T follicular helper cell (primary cell): ENCODE measurements around the gene TENM4.

Source experiments
- DNase-seq: peaks from one replicate; pipeline ENCODE4 v3.0.0-alpha.2; 2020; ENCODE audit warnings: low read depth

Gene TENM4

GRCh38 chr11:79390477-79390876 is 50.4 kb downstream of the TENM4 start:
- DNase-seq, result no peak

GRCh38 chr11:79388201-79388600 is 52.6 kb downstream of the TENM4 start:
- no peak for DNase-seq

GRCh38 chr11:79383874-79384273 is 57.0 kb downstream of the TENM4 start:
- DNase-seq, result no peak

GRCh38 chr11:79382301-79383050 is 58.4 kb downstream of the TENM4 start:
- no peak for DNase-seq

- no peak for DNase-seq
These were observed 59.8 kb downstream of the TENM4 start for GRCh38 chr11:79381036-79381435.

GRCh38 chr11:79377406-79377805 is 63.4 kb downstream of the TENM4 start:
- no peak for DNase-seq

GRCh38 chr11:79375818-79376550 is 64.8 kb downstream of the TENM4 start:
- DNase-seq, result no peak

GRCh38 chr11:79374727-79375126 is 66.1 kb downstream of the TENM4 start:
- DNase-seq, result no peak

- no peak for DNase-seq
These were observed 69.1 kb downstream of the TENM4 start for GRCh38 chr11:79371724-79372123.

- no peak for DNase-seq
These were observed 69.7 kb downstream of the TENM4 start for GRCh38 chr11:79371152-79371551.

GRCh38 chr11:79369055-79369454 is 71.8 kb downstream of the TENM4 start:
- DNase-seq, result no peak

- no peak for DNase-seq
These were observed 73.0 kb downstream of the TENM4 start for GRCh38 chr11:79367844-79368243.

- DNase-seq, result no peak
These were observed 74.6 kb downstream of the TENM4 start for GRCh38 chr11:79366218-79366617.

- no peak for DNase-seq
These were observed 76.9 kb downstream of the TENM4 start for GRCh38 chr11:79363861-79364378.

GRCh38 chr11:79363256-79363655 is 77.6 kb downstream of the TENM4 start:
- DNase-seq, result no peak

- no peak for DNase-seq
These were observed 78.0 kb downstream of the TENM4 start for GRCh38 chr11:79362821-79363220.

GRCh38 chr11:79362206-79362757 is 78.5 kb downstream of the TENM4 start:
- no peak for DNase-seq

GRCh38 chr11:79358258-79358657 is 82.6 kb downstream of the TENM4 start:
- no peak for DNase-seq

GRCh38 chr11:79353706-79354105 is 87.1 kb downstream of the TENM4 start:
- DNase-seq, result no peak

- no peak for DNase-seq
These were observed 88.5 kb downstream of the TENM4 start for GRCh38 chr11:79352349-79352703.

- DNase-seq, result no peak
These were observed 91.7 kb downstream of the TENM4 start for GRCh38 chr11:79348976-79349682.

GRCh38 chr11:79346021-79346420 is 94.8 kb downstream of the TENM4 start:
- DNase-seq, result no peak
